ENCODE results near the gene IRGC. TPM values are rescaled to one million over a fixed set of nuclear protein-coding genes. Genes with fewer than 3 reads are reported as not detected.
A peak's percentile ranks its signal among the peaks of the same experiment; 100 is the strongest.

The IRGC gene
- total RNA-seq, 1 experiment from 2014 or later: not detected

DNA sequence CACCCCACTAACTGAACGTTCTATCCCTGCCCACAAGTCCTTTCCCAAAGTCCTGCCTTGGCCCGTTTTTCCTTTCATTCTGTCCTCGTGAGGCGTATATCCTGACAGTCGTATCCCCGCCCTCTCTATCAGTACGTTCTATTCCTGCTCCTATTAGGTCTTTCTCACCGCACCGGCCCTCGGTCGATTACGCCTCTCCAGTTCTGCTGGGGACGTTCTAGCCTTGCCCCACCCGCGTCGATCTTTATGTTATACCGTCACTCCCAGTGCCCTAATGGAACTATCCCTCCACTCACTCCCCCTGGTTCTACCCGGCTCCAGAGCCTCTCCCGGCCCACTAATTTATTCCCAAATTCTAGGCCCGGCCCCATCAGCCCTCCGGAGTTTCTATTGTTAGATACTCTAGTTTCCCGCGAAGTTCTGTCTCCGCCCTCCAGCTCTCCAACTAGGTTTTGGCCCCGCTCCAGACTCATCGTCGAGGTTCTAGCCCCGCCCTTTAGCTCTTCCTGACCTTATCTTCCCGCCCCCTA, 47.9 kb upstream of the IRGC start:
- H3K4me1 ChIP-seq: peaks cover 19% of the 10 kb centered on the region
- intact Hi-C loops (cut with micrococcal nuclease; ENCODE audit: unreplicated experiment): loop anchor here (1.0 to 10.0 kb wide), 3 partner anchors 49 to 117 kb away; partner anchors contain the start of genes KCNN4 and ZNF428
- no peaks in the 10 kb centered on the region for H3K9me3 ChIP-seq
- POLR2A ChIA-PET: interaction anchor here (0.6 to 1.7 kb wide), 13 partner anchors 11 to 1119 kb away, joined by 3 to 12 read pairs (median 3); partner anchors contain the start of genes IRGQ, PINLYP, SMG9 and XRCC1
- no TSS peak for BruUV-seq (replicated peaks)
- peak in 1 of 2 experiments; percentile 45 for DNase-seq
- Mint-ChIP-seq H3K27ac (ENCODE audit: unreplicated experiment) (peak overlapping the region; percentile 50), H3K9me3 (ENCODE audit: unreplicated experiment) (peaks cover 9% of the 10 kb centered on the region), H3K36me3 (ENCODE audit: insufficient read depth, unreplicated experiment) (peaks cover 17% of the 10 kb centered on the region), H3K4me1 (ENCODE audit: low read depth, unreplicated experiment) (peaks cover 7% of the 10 kb centered on the region), H3K4me3 (ENCODE audit: unreplicated experiment) (peak overlapping the region; percentile 81), H3K27me3 (ENCODE audit: insufficient read depth, unreplicated experiment) (peaks cover 8% of the 10 kb centered on the region)
- no peak overlapping the region for H3K4me3 ChIP-seq (ENCODE audit: low read depth, low read length)
- H3K27me3 ChIP-seq (replicated peaks; ENCODE audit: control insufficient read depth, insufficient read depth, low read length): no peaks in the 10 kb centered on the region
- TF ChIP-seq, protein P1, sequence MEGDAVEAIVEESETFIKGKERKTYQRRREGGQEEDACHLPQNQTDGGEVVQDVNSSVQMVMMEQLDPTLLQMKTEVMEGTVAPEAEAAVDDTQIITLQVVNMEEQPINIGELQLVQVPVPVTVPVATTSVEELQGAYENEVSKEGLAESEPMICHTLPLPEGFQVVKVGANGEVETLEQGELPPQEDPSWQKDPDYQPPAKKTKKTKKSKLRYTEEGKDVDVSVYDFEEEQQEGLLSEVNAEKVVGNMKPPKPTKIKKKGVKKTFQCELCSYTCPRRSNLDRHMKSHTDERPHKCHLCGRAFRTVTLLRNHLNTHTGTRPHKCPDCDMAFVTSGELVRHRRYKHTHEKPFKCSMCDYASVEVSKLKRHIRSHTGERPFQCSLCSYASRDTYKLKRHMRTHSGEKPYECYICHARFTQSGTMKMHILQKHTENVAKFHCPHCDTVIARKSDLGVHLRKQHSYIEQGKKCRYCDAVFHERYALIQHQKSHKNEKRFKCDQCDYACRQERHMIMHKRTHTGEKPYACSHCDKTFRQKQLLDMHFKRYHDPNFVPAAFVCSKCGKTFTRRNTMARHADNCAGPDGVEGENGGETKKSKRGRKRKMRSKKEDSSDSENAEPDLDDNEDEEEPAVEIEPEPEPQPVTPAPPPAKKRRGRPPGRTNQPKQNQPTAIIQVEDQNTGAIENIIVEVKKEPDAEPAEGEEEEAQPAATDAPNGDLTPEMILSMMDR (IDR thresholded peaks at IDR 0.05; ENCODE audit: insufficient read depth in 1 of 2, low read depth in 1 of 2, low read length in 1 of 2, severe bottlenecking in 1 of 2, unreplicated experiment in 1 of 2): no peak
- CTCF ChIA-PET: interaction anchor here (0.7 to 2.0 kb wide), 13 partner anchors 9 to 832 kb away, joined by 3 to 15 read pairs (median 5); partner anchors contain the start of genes IRGQ, SMG9, ZNF180 and ZNF576
- H3K36me3 ChIP-seq (ENCODE audit: control insufficient read depth, insufficient read depth, low read length): no peaks in the 10 kb centered on the region

DNA sequence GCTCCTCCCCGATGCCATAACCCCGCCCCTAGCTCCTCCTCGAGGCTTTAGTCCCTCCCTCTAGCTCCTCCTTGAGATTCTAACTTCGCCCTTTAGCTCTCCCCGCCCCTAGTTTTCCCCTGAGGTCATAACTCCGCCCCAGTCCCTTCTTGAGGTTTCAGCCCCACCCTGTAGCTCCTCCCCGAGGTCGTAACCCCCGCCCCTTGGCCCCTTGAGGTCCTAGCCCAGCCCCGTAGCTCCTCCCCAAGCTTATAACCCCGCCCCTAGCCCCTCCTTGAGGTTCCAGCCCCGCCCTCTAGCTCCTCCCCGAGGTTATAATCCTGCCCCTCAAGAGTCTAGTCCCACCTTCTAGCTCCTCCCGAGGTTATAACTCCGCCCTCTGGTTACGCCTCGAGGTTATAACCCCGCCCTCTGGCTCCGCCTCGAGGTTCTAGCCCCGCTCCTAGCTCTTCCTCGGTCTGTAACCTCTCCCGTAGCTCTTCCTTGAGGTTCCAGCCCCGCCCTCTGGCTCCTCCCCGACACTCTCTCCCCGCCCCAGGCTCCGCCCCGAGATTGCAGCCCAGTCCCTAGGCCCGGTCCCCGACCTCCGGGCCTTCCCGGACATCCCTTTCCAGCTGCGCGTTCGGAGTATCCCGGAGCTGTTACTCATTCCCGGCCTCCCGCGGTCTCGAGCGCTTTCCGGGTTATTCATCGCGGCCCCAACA, 47.3 kb upstream of the IRGC start:
- H3K4me3 Mint-ChIP-seq (ENCODE audit: unreplicated experiment): peak overlapping the region; percentile 81
- no peaks in the 10 kb centered on the region for H3K36me3 ChIP-seq (ENCODE audit: control insufficient read depth, insufficient read depth, low read length)
- no peaks in the 10 kb centered on the region for H3K9me3 ChIP-seq
- DNase-seq: peak; percentile 96 to 98
- intact Hi-C loops (cut with micrococcal nuclease; ENCODE audit: unreplicated experiment): loop anchor here (1.0 to 10.0 kb wide), 3 partner anchors 49 to 116 kb away; partner anchors contain the start of genes KCNN4 and ZNF428
- H3K27me3 Mint-ChIP-seq (ENCODE audit: insufficient read depth, unreplicated experiment): peaks cover 8% of the 10 kb centered on the region
- peaks cover 7% of the 10 kb centered on the region for H3K4me1 Mint-ChIP-seq (ENCODE audit: low read depth, unreplicated experiment)
- CTCF ChIA-PET: interaction anchor here (0.6 to 2.0 kb wide), 15 partner anchors 9 to 831 kb away, joined by 3 to 15 read pairs (median 4); partner anchors contain the start of genes IRGQ, SMG9, ZNF180 and ZNF576
- no peaks in the 10 kb centered on the region for H3K27me3 ChIP-seq (replicated peaks; ENCODE audit: control insufficient read depth, insufficient read depth, low read length)
- TF ChIP-seq, protein P1 (IDR thresholded peaks at IDR 0.05; ENCODE audit: insufficient read depth in 1 of 2, low read depth in 1 of 2, low read length in 1 of 2, severe bottlenecking in 1 of 2, unreplicated experiment in 1 of 2): no peak
- H3K27ac Mint-ChIP-seq (ENCODE audit: unreplicated experiment): peak overlapping the region; percentile 50
- POLR2A ChIA-PET: interaction anchor here (0.5 to 1.7 kb wide), 14 partner anchors 10 to 1120 kb away, joined by 3 to 12 read pairs (median 4); partner anchors contain the start of genes IRGQ, PINLYP, SMG9 and XRCC1
- BruUV-seq (replicated peaks): no TSS peak
- peaks cover 9% of the 10 kb centered on the region for H3K9me3 Mint-ChIP-seq (ENCODE audit: unreplicated experiment)
- peaks cover 17% of the 10 kb centered on the region for H3K36me3 Mint-ChIP-seq (ENCODE audit: insufficient read depth, unreplicated experiment)
- peaks cover 19% of the 10 kb centered on the region for H3K4me1 ChIP-seq
- peak overlapping the region; percentile 33 for H3K4me3 ChIP-seq (ENCODE audit: low read depth, low read length)

DNA sequence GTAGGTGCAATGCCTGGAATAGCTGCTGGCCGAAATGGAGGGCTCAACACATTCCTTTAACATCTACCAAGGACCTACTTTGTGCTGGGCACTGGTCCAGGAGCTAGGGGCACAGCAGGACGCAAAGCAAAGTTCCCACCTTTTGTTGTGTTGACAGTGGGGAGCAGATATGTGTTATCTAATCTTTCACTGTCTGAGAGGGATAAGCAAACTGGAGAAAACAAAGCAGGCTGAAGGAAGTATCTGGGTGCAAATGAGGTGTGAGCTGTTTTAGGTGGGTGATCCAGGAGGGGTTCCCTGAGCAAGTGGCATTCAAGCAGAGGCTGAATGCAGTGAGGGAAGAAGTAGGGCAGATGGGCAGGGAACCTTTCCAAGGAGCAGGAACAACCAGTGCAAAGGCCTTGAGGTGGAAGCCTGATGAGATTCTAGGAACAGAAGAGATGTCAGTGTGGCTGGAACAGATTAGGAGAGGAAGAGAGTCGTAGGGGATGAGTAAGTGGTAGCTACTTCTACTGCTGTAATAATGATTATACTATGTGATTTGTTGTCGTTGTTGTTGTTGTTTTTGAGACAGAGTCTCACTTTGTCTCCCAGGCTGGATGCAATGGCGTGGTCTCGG, 43.7 kb upstream of the IRGC start:
- no peak overlapping the region for H3K4me3 ChIP-seq (ENCODE audit: low read depth, low read length)
- peaks cover 8% of the 10 kb centered on the region for H3K27me3 Mint-ChIP-seq (ENCODE audit: insufficient read depth, unreplicated experiment)
- H3K4me1 ChIP-seq: peaks cover 28% of the 10 kb centered on the region
- TF ChIP-seq, protein P1 (IDR thresholded peaks at IDR 0.05; ENCODE audit: insufficient read depth in 1 of 2, low read depth in 1 of 2, low read length in 1 of 2, severe bottlenecking in 1 of 2, unreplicated experiment in 1 of 2): no peak
- no peaks in the 10 kb centered on the region for H3K27me3 ChIP-seq (replicated peaks; ENCODE audit: control insufficient read depth, insufficient read depth, low read length)
- peaks cover 23% of the 10 kb centered on the region for H3K36me3 Mint-ChIP-seq (ENCODE audit: insufficient read depth, unreplicated experiment)
- DNase-seq: no peak
- POLR2A ChIA-PET: no interaction called here
- no peak overlapping the region for H3K4me3 Mint-ChIP-seq (ENCODE audit: unreplicated experiment)
- CTCF ChIA-PET: interaction anchor here (0.7 kb wide), 1 partner anchor 25 kb away, joined by 4 read pairs; no protein-coding TSS in a partner anchor
- H3K27ac Mint-ChIP-seq (ENCODE audit: unreplicated experiment): no peak overlapping the region
- peaks cover 9% of the 10 kb centered on the region for H3K9me3 Mint-ChIP-seq (ENCODE audit: unreplicated experiment)
- no peaks in the 10 kb centered on the region for H3K36me3 ChIP-seq (ENCODE audit: control insufficient read depth, insufficient read depth, low read length)
- H3K4me1 Mint-ChIP-seq (ENCODE audit: low read depth, unreplicated experiment): peaks cover 19% of the 10 kb centered on the region
- BruUV-seq (replicated peaks): no TSS peak
- intact Hi-C loops (cut with micrococcal nuclease; ENCODE audit: unreplicated experiment): no loop called here
- no peaks in the 10 kb centered on the region for H3K9me3 ChIP-seq
